GM19099 (cell line): ENCODE results near the gene TMEM150A.

Experiments
- POLR2A ChIP-seq: IDR thresholded peaks from 3 replicates; pipeline ENCODE4 v1.6.1; 2011; ENCODE audit warnings: low read depth; ENCODE audit not compliant: insufficient read length; ENCODE audit errors: extremely low read depth

The TMEM150A gene

GRCh38 chr2:85588236-85588635, 14.3 kb downstream of the TMEM150A start:
- TF ChIP-seq POLR2A, result no peak

- no peak for TF ChIP-seq POLR2A
Measured at GRCh38 chr2:85585781-85586105, 16.8 kb downstream of the TMEM150A start.

GRCh38 chr2:85584857-85585780, 17.4 kb downstream of the TMEM150A start:
- no peak for TF ChIP-seq POLR2A

GRCh38 chr2:85584354-85584856, 18.1 kb downstream of the TMEM150A start, which contains the start of gene VAMP5:
Gene VAMP5, plus strand, starts transcription at chr2:85584431. Its CDS starts 60 bp downstream, at chr2:85584491.
- peak; percentile 64 for TF ChIP-seq POLR2A

GRCh38 chr2:85583667-85584353, 18.7 kb downstream of the TMEM150A start:
- no peak for TF ChIP-seq POLR2A

- TF ChIP-seq POLR2A, result no peak
Measured at GRCh38 chr2:85582492-85582891, 20.0 kb downstream of the TMEM150A start.

GRCh38 chr2:85580206-85580605, 22.3 kb downstream of the TMEM150A start:
- TF ChIP-seq POLR2A, result no peak

GRCh38 chr2:85579266-85579935, 23.1 kb downstream of the TMEM150A start:
- TF ChIP-seq POLR2A, result no peak

GRCh38 chr2:85578243-85579180, 24.0 kb downstream of the TMEM150A start:
- peak; percentile 20 for TF ChIP-seq POLR2A

- peak; percentile 57 for TF ChIP-seq POLR2A
Measured at GRCh38 chr2:85577386-85578242, 24.9 kb downstream of the TMEM150A start, which contains the start of gene VAMP8. Gene VAMP8, plus strand, starts transcription at chr2:85577586. Its CDS starts 61 bp downstream, at chr2:85577647.

GRCh38 chr2:85577063-85577385, 25.5 kb downstream of the TMEM150A start:
- no peak for TF ChIP-seq POLR2A

GRCh38 chr2:85575739-85576138, 26.8 kb downstream of the TMEM150A start:
- no peak for TF ChIP-seq POLR2A

- TF ChIP-seq POLR2A, result no peak
Measured at GRCh38 chr2:85566265-85566664, 36.2 kb downstream of the TMEM150A start.
